ENCODE measurements around the gene ASB15.

The ASB15 gene

GRCh38 chr7:123687161-123687560, 85.5 kb downstream of the ASB15 start:
- no peak overlapping the region for H3K4me3 ChIP-seq (ENCODE audit: low read length)
- no peak for DNase-seq (ENCODE audit: low read depth, low spot score)

GRCh38 chr7:123687727-123688126, 86.1 kb downstream of the ASB15 start:
- no peak for DNase-seq (ENCODE audit: low read depth, low spot score)
- H3K4me3 ChIP-seq (ENCODE audit: low read length) = no peak overlapping the region

Data from Jurkat, Clone E6-1 (cell line).